ENCODE data around the gene PHACTR1.
"Not testable (repeated sequence)": the region's sequence is repeated elsewhere in the genome, so short reads cannot be mapped to it uniquely, and the experiment has no call there.

PHACTR1 gene

GRCh38 chr6:12748411-12748810 lies 31.8 kb downstream of the PHACTR1 start:
- no peaks in the 10 kb centered on the region for H3K4me1 ChIP-seq
- TF ChIP-seq Cebpa-rat (IDR thresholded peaks at IDR 0.05), result no peak
- no peaks in the 10 kb centered on the region for H3K27me3 ChIP-seq
- H3K27ac ChIP-seq, result no peak overlapping the region
- no peak overlapping the region for H3K4me3 ChIP-seq
- no peaks in the 10 kb centered on the region for H3K36me3 ChIP-seq
- peaks cover 14% of the 10 kb centered on the region; the same call in 1 of the 2 replicates for H3K9me3 ChIP-seq
- no peak overlapping the region for H3K9ac ChIP-seq
- H4K20me1 ChIP-seq, result no peaks in the 10 kb centered on the region
- no peak overlapping the region for H3K4me2 ChIP-seq

DNA sequence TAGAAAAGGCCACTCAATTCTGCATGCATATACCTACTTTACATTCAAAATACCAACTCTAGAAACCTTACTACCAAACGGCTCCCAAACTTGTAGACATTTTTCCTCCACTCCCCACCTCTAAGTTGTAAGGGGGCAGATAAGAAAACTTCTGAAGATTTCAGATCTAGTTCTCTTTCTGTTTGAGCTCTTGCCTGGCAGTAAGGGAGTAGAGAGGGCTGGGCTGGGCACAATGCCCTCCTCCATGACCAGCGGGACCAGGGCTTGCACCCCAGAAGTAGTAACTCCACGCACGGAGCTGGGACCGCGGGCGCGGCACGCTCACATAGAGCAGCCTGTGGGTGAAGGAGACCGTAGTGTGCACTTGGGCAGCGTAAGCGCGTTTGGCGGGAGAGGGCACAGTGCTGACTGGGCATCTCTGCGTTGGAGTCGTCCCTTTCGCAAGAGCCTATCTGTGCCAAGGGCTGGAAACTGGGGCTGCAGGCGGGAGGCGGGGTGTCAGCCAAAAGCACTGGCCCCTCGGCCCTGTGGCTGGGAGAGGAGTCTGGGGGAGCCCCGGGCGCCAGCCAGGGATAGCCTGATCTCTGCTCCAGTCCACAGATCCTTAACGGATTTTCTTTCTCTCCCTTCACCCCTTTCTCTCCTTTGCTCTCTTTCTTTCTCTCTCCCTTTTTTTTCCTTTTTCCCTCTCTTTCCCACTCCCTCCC lies 32.4 kb downstream of the PHACTR1 start:
- Histone ChIP-seq H3K27ac (no peak overlapping the region), H3K4me1 (no peaks in the 10 kb centered on the region), H3K4me2 (no peak overlapping the region), H4K20me1 (no peaks in the 10 kb centered on the region), H3K9me3 (peaks cover 13% of the 10 kb centered on the region; the same call in 1 of the 2 replicates), H3K36me3 (no peaks in the 10 kb centered on the region), H3K9ac (no peak overlapping the region), H3K27me3 (no peaks in the 10 kb centered on the region), H3K4me3 (no peak overlapping the region)
- TF ChIP-seq Cebpa-rat (IDR thresholded peaks at IDR 0.05), result no peak

DNA sequence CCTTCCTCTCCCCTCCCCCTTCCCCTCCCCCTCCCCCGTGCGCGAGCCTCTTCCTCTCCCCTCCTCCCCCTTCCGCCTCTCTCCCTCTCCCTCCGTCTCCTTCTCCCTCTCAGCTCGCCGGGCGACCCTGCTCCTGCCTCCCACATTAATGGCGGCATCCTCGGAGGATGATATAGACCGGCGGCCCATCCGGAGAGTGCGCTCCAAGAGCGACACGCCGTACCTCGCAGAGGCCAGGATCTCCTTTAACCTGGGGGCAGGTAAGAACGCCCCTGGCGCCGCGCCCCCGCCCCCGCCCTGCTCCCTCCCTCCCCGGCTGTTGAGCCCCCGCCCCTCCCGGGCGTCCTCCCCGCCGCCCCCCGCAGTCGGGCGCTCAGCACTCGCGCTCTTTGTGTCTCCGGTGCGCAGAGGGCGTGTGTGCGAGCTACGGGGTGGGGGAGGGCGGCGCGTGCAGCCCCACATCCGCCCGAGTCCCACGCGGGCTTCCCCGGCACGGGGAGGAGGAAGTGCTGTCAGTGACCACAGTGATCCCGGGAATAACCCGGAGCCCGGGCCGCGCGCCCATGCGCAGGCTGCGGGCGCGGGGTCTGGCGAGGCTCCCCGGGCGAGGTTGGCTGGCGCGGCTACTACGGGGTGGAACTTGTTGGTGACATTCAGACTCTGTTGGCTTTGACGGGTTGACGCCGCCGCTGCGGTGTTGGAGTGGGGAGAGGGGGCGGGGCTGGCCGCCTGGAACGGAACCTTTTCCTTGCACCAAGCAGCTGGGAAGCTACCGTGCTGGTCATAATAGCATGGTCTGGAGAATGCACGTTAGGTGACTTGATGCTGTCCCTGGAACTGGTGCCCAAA lies 33.2 kb downstream of the PHACTR1 start:
- no peaks in the 10 kb centered on the region for H3K36me3 ChIP-seq
- no peaks in the 10 kb centered on the region for H3K27me3 ChIP-seq
- peaks cover 6% of the 10 kb centered on the region; the same call in 1 of the 2 replicates for H3K9me3 ChIP-seq
- no peak for TF ChIP-seq Cebpa-rat (IDR thresholded peaks at IDR 0.05)
- H3K27ac ChIP-seq, result no peak overlapping the region
- H3K9ac ChIP-seq, result no peak overlapping the region
- H4K20me1 ChIP-seq, result no peaks in the 10 kb centered on the region
- no peak overlapping the region for H3K4me2 ChIP-seq
- H3K4me1 ChIP-seq, result no peaks in the 10 kb centered on the region
- H3K4me3 ChIP-seq, result no peak overlapping the region

DNA sequence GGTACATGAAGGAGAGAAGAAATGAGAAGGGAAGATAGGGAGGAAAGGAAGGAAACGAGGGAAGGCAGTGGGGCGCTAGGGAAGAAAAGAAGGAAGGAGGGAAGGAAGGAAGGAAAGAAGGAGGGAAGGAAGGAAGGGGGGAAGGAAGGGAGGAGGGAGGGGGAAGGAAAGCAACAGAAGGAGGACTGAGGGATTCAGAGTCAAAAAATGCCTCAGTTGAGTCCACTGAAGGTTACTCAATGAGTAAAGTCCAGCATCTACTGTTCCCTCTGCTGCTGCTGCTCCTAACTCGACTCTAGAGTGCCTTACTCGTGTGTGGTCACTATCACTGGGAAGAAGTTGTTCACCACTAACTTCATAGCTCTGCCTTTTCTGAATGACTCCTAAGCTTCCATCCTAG lies 33.8 kb downstream of the PHACTR1 start:
- H3K27ac ChIP-seq, result no peak overlapping the region
- H3K36me3 ChIP-seq, result no peaks in the 10 kb centered on the region
- H3K9ac ChIP-seq, result no peak overlapping the region
- no peaks in the 10 kb centered on the region for H4K20me1 ChIP-seq
- H3K4me1 ChIP-seq, result no peaks in the 10 kb centered on the region
- TF ChIP-seq Cebpa-rat (IDR thresholded peaks at IDR 0.05), result no peak
- no peaks in the 10 kb centered on the region; the same call in 1 of the 2 replicates for H3K9me3 ChIP-seq
- H3K4me2 ChIP-seq, result no peak overlapping the region
- H3K27me3 ChIP-seq, result no peaks in the 10 kb centered on the region
- no peak overlapping the region for H3K4me3 ChIP-seq

DNA sequence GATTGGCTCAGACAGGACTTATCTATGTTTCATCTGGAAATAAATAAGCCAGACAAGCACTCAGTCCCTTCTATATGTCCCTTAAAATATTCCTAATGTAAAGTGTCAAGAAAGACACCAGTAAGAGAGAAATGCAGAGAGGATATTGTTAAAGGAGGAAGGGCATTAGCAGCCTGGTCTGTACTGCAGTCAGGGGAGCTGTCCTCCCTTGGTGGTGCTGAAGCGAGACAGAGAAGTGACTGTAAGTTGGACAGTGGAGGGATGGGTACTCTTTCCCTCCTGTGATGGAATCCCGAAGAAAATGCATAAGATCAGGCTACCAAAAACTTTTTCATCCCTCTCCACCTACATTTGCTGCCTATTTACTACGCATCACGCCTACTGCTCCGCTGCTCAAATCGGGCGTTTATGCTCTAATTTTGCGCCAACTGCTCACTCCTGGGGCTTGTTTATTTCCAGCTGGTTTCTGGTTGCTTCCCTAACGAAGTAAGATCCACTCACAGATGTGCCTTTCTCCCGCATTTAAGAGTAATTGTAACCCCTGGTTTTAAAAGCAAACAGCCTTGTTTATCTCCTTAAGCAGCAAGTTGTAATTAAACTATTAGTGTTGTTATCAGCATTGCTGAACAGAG lies 35.2 kb downstream of the PHACTR1 start:
- H3K36me3 ChIP-seq, result no peaks in the 10 kb centered on the region
- H3K9ac ChIP-seq, result no peak overlapping the region
- H3K9me3 ChIP-seq, result no peaks in the 10 kb centered on the region
- H3K4me2 ChIP-seq, result no peak overlapping the region
- no peak overlapping the region for H3K27ac ChIP-seq
- no peaks in the 10 kb centered on the region for H3K27me3 ChIP-seq
- H4K20me1 ChIP-seq, result no peaks in the 10 kb centered on the region
- no peak for TF ChIP-seq Cebpa-rat (IDR thresholded peaks at IDR 0.05)
- no peak overlapping the region for H3K4me3 ChIP-seq
- H3K4me1 ChIP-seq, result no peaks in the 10 kb centered on the region

- Histone ChIP-seq H4K20me1 (no peaks in the 10 kb centered on the region), H3K9ac (no peak overlapping the region), H3K36me3 (no peaks in the 10 kb centered on the region), H3K4me2 (no peak overlapping the region), H3K4me3 (no peak overlapping the region), H3K27ac (no peak overlapping the region), H3K27me3 (no peaks in the 10 kb centered on the region), H3K4me1 (no peaks in the 10 kb centered on the region), H3K9me3 (no peaks in the 10 kb centered on the region)
- TF ChIP-seq Cebpa-rat (IDR thresholded peaks at IDR 0.05), result no peak
Observed at GRCh38 chr6:12753036-12753435, 36.5 kb downstream of the PHACTR1 start.

DNA sequence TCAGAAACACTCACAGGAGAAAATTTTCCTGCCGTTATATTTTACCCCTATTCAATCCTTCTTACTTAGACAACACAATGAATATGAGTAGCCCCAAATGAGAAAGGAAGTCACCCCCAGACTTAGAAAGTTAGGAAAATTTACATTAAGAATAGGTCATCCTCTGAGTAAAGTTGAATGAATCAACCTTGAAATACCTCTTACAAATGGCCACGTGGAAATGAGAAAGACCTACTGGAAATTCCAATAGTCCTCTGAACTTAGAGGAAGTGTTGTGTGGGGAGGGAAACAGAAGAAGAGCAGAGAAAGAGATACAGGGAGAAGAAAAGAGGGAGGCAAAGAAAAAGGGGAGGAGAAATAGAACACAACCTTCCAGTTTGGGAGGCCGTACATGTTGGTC lies 43.7 kb downstream of the PHACTR1 start:
- H4K20me1 ChIP-seq, result no peaks in the 10 kb centered on the region
- H3K27me3 ChIP-seq, result no peaks in the 10 kb centered on the region
- H3K9ac ChIP-seq, result no peak overlapping the region
- H3K36me3 ChIP-seq, result no peaks in the 10 kb centered on the region
- H3K4me1 ChIP-seq, result no peaks in the 10 kb centered on the region
- H3K9me3 ChIP-seq, result no peaks in the 10 kb centered on the region
- H3K27ac ChIP-seq, result no peak overlapping the region
- H3K4me2 ChIP-seq, result no peak overlapping the region
- H3K4me3 ChIP-seq, result no peak overlapping the region
- no peak for TF ChIP-seq Cebpa-rat (IDR thresholded peaks at IDR 0.05)

- no peak overlapping the region for H3K9ac ChIP-seq
- no peaks in the 10 kb centered on the region for H3K4me1 ChIP-seq
- H3K9me3 ChIP-seq, result no peaks in the 10 kb centered on the region
- no peaks in the 10 kb centered on the region for H3K27me3 ChIP-seq
- no peak overlapping the region for H3K4me3 ChIP-seq
- no peak overlapping the region for H3K4me2 ChIP-seq
- no peak for TF ChIP-seq Cebpa-rat (IDR thresholded peaks at IDR 0.05)
- no peaks in the 10 kb centered on the region for H3K36me3 ChIP-seq
- H4K20me1 ChIP-seq, result no peaks in the 10 kb centered on the region
- H3K27ac ChIP-seq, result no peak overlapping the region
Observed at GRCh38 chr6:12760911-12761310, 44.3 kb downstream of the PHACTR1 start.

- Histone ChIP-seq H4K20me1 (no peaks in the 10 kb centered on the region), H3K27ac (no peak overlapping the region), H3K4me1 (no peaks in the 10 kb centered on the region), H3K27me3 (no peaks in the 10 kb centered on the region), H3K9me3 (no peaks in the 10 kb centered on the region), H3K4me2 (no peak overlapping the region), H3K4me3 (no peak overlapping the region), H3K36me3 (no peaks in the 10 kb centered on the region), H3K9ac (no peak overlapping the region)
- TF ChIP-seq Cebpa-rat (IDR thresholded peaks at IDR 0.05), result no peak
Observed at GRCh38 chr6:12761376-12762115, 45.0 kb downstream of the PHACTR1 start.

GRCh38 chr6:12762731-12763434 lies 46.3 kb downstream of the PHACTR1 start:
- H4K20me1 ChIP-seq, H3K27me3 ChIP-seq, H3K9ac ChIP-seq, H3K36me3 ChIP-seq, H3K4me1 ChIP-seq, H3K9me3 ChIP-seq, H3K27ac ChIP-seq, H3K4me3 ChIP-seq, H3K4me2 ChIP-seq: not testable (repeated sequence)
